Measurements from ENCODE around the gene NID1. TPM values are rescaled to one million over a fixed set of nuclear protein-coding genes. Genes with fewer than 3 reads are reported as not detected.
A peak's percentile ranks its signal among the peaks of the same experiment; 100 is the strongest.

NID1 gene
- total RNA-seq, 4 donors from 2014 or later = 70.7 to 252 (median 184) TPM

DNA sequence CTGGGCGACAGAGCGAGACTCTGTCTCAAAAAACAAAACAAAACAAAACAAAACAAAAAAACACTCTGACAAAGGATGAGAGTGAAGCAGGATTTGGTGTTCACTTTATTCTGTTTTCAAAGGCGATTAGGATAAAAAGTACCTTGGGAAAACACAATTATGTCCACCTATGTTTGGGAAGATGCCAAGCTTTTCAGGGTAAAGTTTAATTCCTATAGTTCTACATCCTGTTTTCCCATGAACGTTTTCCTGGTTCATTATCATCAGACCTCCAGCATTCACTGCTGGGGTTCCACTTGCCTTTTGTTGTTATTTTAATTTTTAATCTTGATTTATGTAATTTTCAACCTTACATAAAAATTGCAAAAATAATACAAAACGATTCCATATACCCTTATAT is 4.9 kb upstream of the NID1 start:
- intact Hi-C loops (cut with DNase I; ENCODE audit: low total_unique reads) = no loop called here
- no peak overlapping the region for H3K27ac ChIP-seq
- TF ChIP-seq CTCF (IDR thresholded peaks at IDR 0.05) (no peak), POLR2A (IDR thresholded peaks at IDR 0.05) (no peak)
- no peaks in the 10 kb centered on the region for H3K27me3 ChIP-seq
- no peaks in the 10 kb centered on the region for H3K36me3 ChIP-seq
- DNase-seq = no peak
- H3K4me1 ChIP-seq = no peaks in the 10 kb centered on the region
- H3K9me3 ChIP-seq = peaks cover 0 to 5% of the 10 kb centered on the region in 2 donors
- H3K4me3 ChIP-seq = no peak overlapping the region

GRCh38 chr1:236067854-236068454 is 3.1 kb upstream of the NID1 start:
- peak in 1 of 2 donors; percentile 45 for DNase-seq
- Histone ChIP-seq H3K27ac (peak overlapping the region; percentile 91 to 92), H3K36me3 (no peaks in the 10 kb centered on the region), H3K27me3 (no peaks in the 10 kb centered on the region), H3K9me3 (peaks cover 0 to 5% of the 10 kb centered on the region in 2 donors), H3K4me1 (no peaks in the 10 kb centered on the region), H3K4me3 (peak overlapping the region in 1 of 2 donors; percentile 2)
- peak; percentile 31 to 40 for TF ChIP-seq POLR2A (IDR thresholded peaks at IDR 0.05)
- TF ChIP-seq CTCF (IDR thresholded peaks at IDR 0.05) = no peak
- intact Hi-C loops (cut with DNase I; ENCODE audit: low total_unique reads) = no loop called here

- H3K4me1 ChIP-seq = no peaks in the 10 kb centered on the region
- DNase-seq = peak; percentile 46 to 69
- H3K27me3 ChIP-seq = no peaks in the 10 kb centered on the region
- intact Hi-C loops (cut with DNase I; ENCODE audit: low total_unique reads) = no loop called here
- H3K27ac ChIP-seq = peak overlapping the region; percentile 91 to 92
- peaks cover 0 to 5% of the 10 kb centered on the region in 2 donors for H3K9me3 ChIP-seq
- peak overlapping the region in 1 of 2 donors; percentile 2 for H3K4me3 ChIP-seq
- no peaks in the 10 kb centered on the region for H3K36me3 ChIP-seq
- no peak for TF ChIP-seq CTCF (IDR thresholded peaks at IDR 0.05)
- peak in 1 of 2 donors; percentile 37 for TF ChIP-seq POLR2A (IDR thresholded peaks at IDR 0.05)
Measured at GRCh38 chr1:236066828-236067386, 2.0 kb upstream of the NID1 start.

DNA sequence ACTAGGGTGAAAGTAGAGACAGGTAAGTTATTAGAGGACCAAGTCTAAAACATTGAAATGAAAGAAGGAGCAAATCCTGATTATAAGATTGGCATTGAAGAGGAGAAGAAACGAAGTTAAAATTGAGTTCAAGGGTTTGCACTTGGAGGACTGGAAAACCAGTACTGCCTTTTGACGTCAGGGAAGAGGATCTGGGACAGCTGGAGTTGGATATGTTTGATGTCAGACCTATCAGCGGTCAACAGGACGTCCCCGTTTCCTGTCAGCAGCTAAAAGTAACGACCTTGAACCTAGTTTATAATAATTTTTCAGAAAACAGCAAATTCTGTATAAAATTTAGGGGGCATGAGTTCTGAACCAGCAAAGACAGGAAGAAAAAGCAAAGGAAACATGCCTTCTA is 1.2 kb upstream of the NID1 start:
- Histone ChIP-seq H3K9me3 (peaks cover 0 to 5% of the 10 kb centered on the region in 2 donors), H3K4me1 (no peaks in the 10 kb centered on the region), H3K27ac (peak overlapping the region; percentile 91 to 92), H3K4me3 (peak overlapping the region in 1 of 2 donors; percentile 95), H3K27me3 (no peaks in the 10 kb centered on the region), H3K36me3 (no peaks in the 10 kb centered on the region)
- peak in 1 of 2 donors; percentile 5 for TF ChIP-seq POLR2A (IDR thresholded peaks at IDR 0.05)
- no peak for TF ChIP-seq CTCF (IDR thresholded peaks at IDR 0.05)
- intact Hi-C loops (cut with DNase I; ENCODE audit: low total_unique reads) = no loop called here
- DNase-seq = no peak

- Histone ChIP-seq H3K9me3 (peaks cover 0 to 2% of the 10 kb centered on the region in 2 donors), H3K4me1 (no peaks in the 10 kb centered on the region), H3K4me3 (peak overlapping the region; percentile 73 to 95), H3K27ac (peak overlapping the region; percentile 91 to 92), H3K36me3 (no peaks in the 10 kb centered on the region), H3K27me3 (no peaks in the 10 kb centered on the region)
- intact Hi-C loops (cut with DNase I; ENCODE audit: low total_unique reads) = no loop called here
- DNase-seq = no peak
- TF ChIP-seq POLR2A (IDR thresholded peaks at IDR 0.05) (no peak), CTCF (IDR thresholded peaks at IDR 0.05) (no peak)
Measured at GRCh38 chr1:236065509-236066005, 667 bp upstream of the NID1 start.
